Neuronal stem cell (in vitro differentiated cells): Measurements from ENCODE around the gene VPS8.

Experiments used
- DNase-seq: peaks from one replicate; pipeline ENCODE4 v3.0.0-alpha.2; 2013; ENCODE audit warnings: low spot score
- H2AFZ ChIP-seq: one replicate; pipeline ENCODE4 v1.6.1; 2013; ENCODE audit warnings: mild to moderate bottlenecking, low read length, inconsistent platforms
- H2AK5ac ChIP-seq: 2 replicates; pipeline ENCODE4 v1.6.1; 2013; ENCODE audit warnings: low read depth, mild to moderate bottlenecking, inconsistent platforms, low read length, moderate library complexity, mixed read lengths
- H2BK120ac ChIP-seq: 2 replicates; pipeline ENCODE4 v1.6.1; 2013; ENCODE audit warnings: low read depth, mild to moderate bottlenecking, inconsistent platforms, low read length, moderate library complexity, mixed read lengths
- H2BK12ac ChIP-seq: one replicate; pipeline ENCODE4 v1.6.1; 2013; ENCODE audit warnings: low read length, inconsistent platforms
- H2BK15ac ChIP-seq: 2 replicates; pipeline ENCODE4 v1.6.1; 2013; ENCODE audit warnings: mild to moderate bottlenecking, low read length, inconsistent platforms, mixed read lengths
- H2BK5ac ChIP-seq: one replicate; pipeline ENCODE4 v1.6.1; 2013; ENCODE audit warnings: inconsistent platforms, mild to moderate bottlenecking, low read length, moderate library complexity
- H3K14ac ChIP-seq: one replicate; pipeline ENCODE4 v1.6.1; 2013; ENCODE audit warnings: low read length, inconsistent platforms
- H3K18ac ChIP-seq: 2 replicates; pipeline ENCODE4 v1.6.1; 2013; ENCODE audit warnings: low read length, inconsistent platforms
- H3K23ac ChIP-seq: 2 replicates; pipeline ENCODE4 v1.6.1; 2013; ENCODE audit warnings: low read depth, mild to moderate bottlenecking, mixed read lengths, low read length, inconsistent platforms; ENCODE audit not compliant: poor library complexity
- H3K27ac ChIP-seq: replicated peaks from 3 replicates; pipeline ENCODE4 v1.5.1; 2013; ENCODE audit warnings: low read length, inconsistent platforms
- H3K27me3 ChIP-seq, 3 experiments: 2 replicates each; pipeline ENCODE4 v1.6.1; 2013; ENCODE audit warnings: low read length in 3 of 3, mild to moderate bottlenecking in 2 of 3, inconsistent platforms in 1 of 3, low read depth in 1 of 3, mixed read lengths in 1 of 3, moderate library complexity in 1 of 3; ENCODE audit not compliant: control insufficient read depth in 3 of 3, insufficient read depth in 3 of 3
- H3K36me3 ChIP-seq, 2 donors: replicated peaks in 1 of 2; 2 replicates each; pipeline ENCODE4 v1.6.1; 2013; ENCODE audit warnings: low read length in 2 of 2; ENCODE audit not compliant: control insufficient read depth in 2 of 2, insufficient read depth in 2 of 2
- H3K4ac ChIP-seq: 2 replicates; pipeline ENCODE4 v1.6.1; 2013; ENCODE audit warnings: inconsistent platforms, mild to moderate bottlenecking, low read length, moderate library complexity
- H3K4me1 ChIP-seq, 2 donors: 1 replicate in 1 of 2; 2 replicates in 1 of 2; pipeline ENCODE4 v1.6.1; 2013; ENCODE audit warnings: low read length in 2 of 2, low read depth in 1 of 2; ENCODE audit not compliant: control insufficient read depth in 2 of 2, insufficient read depth in 1 of 2
- H3K4me2 ChIP-seq: one replicate; pipeline ENCODE4 v1.6.1; 2013; ENCODE audit warnings: mild to moderate bottlenecking, low read length, inconsistent platforms; ENCODE audit not compliant: insufficient read depth, poor library complexity, severe bottlenecking
- H3K4me3 ChIP-seq, 2 donors: 2 replicates each; pipeline ENCODE4 v1.5.1; 2013; ENCODE audit warnings: low read length in 2 of 2, mild to moderate bottlenecking in 2 of 2, inconsistent platforms in 1 of 2, moderate library complexity in 1 of 2
- H3K79me1 ChIP-seq: one replicate; pipeline ENCODE4 v1.6.1; 2013; ENCODE audit warnings: low read depth, mild to moderate bottlenecking, inconsistent platforms, low read length, moderate library complexity
- H3K9ac ChIP-seq: one replicate; pipeline ENCODE4 v1.6.1; 2013; ENCODE audit warnings: mild to moderate bottlenecking, low read depth, low read length, inconsistent platforms; ENCODE audit not compliant: poor library complexity
- H3K9me3 ChIP-seq, 2 donors: replicated peaks in 1 of 2; 2 replicates each; pipeline versions ENCODE3 to v1.6.1; 2013; ENCODE audit warnings: low read length in 2 of 2, mild to moderate bottlenecking in 2 of 2, inconsistent platforms in 1 of 2, low read depth in 1 of 2, mixed read lengths in 1 of 2, moderate library complexity in 1 of 2; ENCODE audit not compliant: control insufficient read depth in 2 of 2, insufficient read depth in 1 of 2
- H4K8ac ChIP-seq: one replicate; pipeline ENCODE4 v1.6.1; 2013; ENCODE audit warnings: low read depth, mild to moderate bottlenecking, inconsistent platforms, low read length, moderate library complexity
- H4K91ac ChIP-seq: one replicate; pipeline ENCODE4 v1.6.1; 2013; ENCODE audit warnings: low read length, low read depth, mild to moderate bottlenecking, inconsistent platforms; ENCODE audit not compliant: poor library complexity
- WGBS, 2 donors: extraction: QIAGEN DNeasy Blood & Tissue Kit; methylation state at CpG; one replicate each; pipeline ENCODE4 v1.1.7; 2013; ENCODE audit warnings: missing lambda C conversion rate in 2 of 2, mixed read lengths in 1 of 2; ENCODE audit not compliant: insufficient read length in 2 of 2, insufficient replicate concordance in 1 of 2; ENCODE audit errors: extremely low coverage in 2 of 2; 5-methylcytosine and 5-hydroxymethylcytosine counted together

VPS8 gene

GRCh38 chr3:184872200-184872599 lies 60.2 kb downstream of the VPS8 start:
- Histone ChIP-seq H3K79me1 (no peaks in the 10 kb centered on the region), H3K18ac (no peak overlapping the region), H3K4me2 (no peak overlapping the region), H2BK12ac (no peak overlapping the region), H3K14ac (no peak overlapping the region), H3K4me3 (no peak overlapping the region), H4K8ac (no peak overlapping the region), H3K4me1 (no peaks in the 10 kb centered on the region), H3K4ac (no peak overlapping the region), H2AK5ac (no peak overlapping the region), H2BK5ac (no peak overlapping the region), H3K36me3 (peaks cover 2 to 31% of the 10 kb centered on the region in 2 donors), H3K23ac (no peak overlapping the region), H3K27me3 (no peaks in the 10 kb centered on the region), H3K27ac (no peak overlapping the region), H2AFZ (no peak overlapping the region), H3K9me3 (no peaks in the 10 kb centered on the region), H4K91ac (no peak overlapping the region), H3K9ac (no peak overlapping the region), H2BK15ac (no peak overlapping the region), H2BK120ac (no peak overlapping the region)
- WGBS, 2 donors = no CpG with 5 or more reads among the region's 4 CpGs
- no peak for DNase-seq

GRCh38 chr3:184873141-184873540 lies 61.2 kb downstream of the VPS8 start:
- DNase-seq = no peak
- H2AK5ac ChIP-seq = no peak overlapping the region
- no peak overlapping the region for H3K9ac ChIP-seq
- no CpG with 5 or more reads among the region's 1 CpG for WGBS, 2 donors
- H2AFZ ChIP-seq = no peak overlapping the region
- no peak overlapping the region for H3K4ac ChIP-seq
- no peak overlapping the region for H2BK12ac ChIP-seq
- H3K27ac ChIP-seq = no peak overlapping the region
- peaks cover 2 to 32% of the 10 kb centered on the region in 2 donors for H3K36me3 ChIP-seq
- no peak overlapping the region for H3K23ac ChIP-seq
- no peak overlapping the region for H3K4me3 ChIP-seq
- no peaks in the 10 kb centered on the region for H3K79me1 ChIP-seq
- H2BK120ac ChIP-seq = no peak overlapping the region
- no peak overlapping the region for H3K14ac ChIP-seq
- no peaks in the 10 kb centered on the region for H3K9me3 ChIP-seq
- H3K18ac ChIP-seq = no peak overlapping the region
- no peak overlapping the region for H2BK5ac ChIP-seq
- no peak overlapping the region for H4K8ac ChIP-seq
- no peaks in the 10 kb centered on the region for H3K4me1 ChIP-seq
- no peak overlapping the region for H4K91ac ChIP-seq
- H2BK15ac ChIP-seq = no peak overlapping the region
- H3K27me3 ChIP-seq = no peaks in the 10 kb centered on the region
- no peak overlapping the region for H3K4me2 ChIP-seq

- Histone ChIP-seq H3K36me3 (peaks cover 0 to 18% of the 10 kb centered on the region in 2 donors), H2BK15ac (no peak overlapping the region), H4K91ac (no peak overlapping the region), H3K9me3 (no peaks in the 10 kb centered on the region), H3K79me1 (no peaks in the 10 kb centered on the region), H3K27me3 (no peaks in the 10 kb centered on the region), H3K9ac (no peak overlapping the region), H3K4ac (no peak overlapping the region), H3K4me3 (no peak overlapping the region), H3K23ac (no peak overlapping the region), H2BK12ac (no peak overlapping the region), H2AK5ac (no peak overlapping the region), H2AFZ (no peak overlapping the region), H3K14ac (no peak overlapping the region), H3K27ac (no peak overlapping the region), H3K4me2 (no peak overlapping the region), H2BK120ac (no peak overlapping the region), H2BK5ac (no peak overlapping the region), H3K18ac (no peak overlapping the region), H3K4me1 (no peaks in the 10 kb centered on the region), H4K8ac (no peak overlapping the region)
- WGBS, 2 donors = no CpG with 5 or more reads among the region's 5 CpGs
- peak; percentile 21 for DNase-seq
These were observed 63.0 kb downstream of the VPS8 start for GRCh38 chr3:184874709-184875644.

GRCh38 chr3:184880276-184881019 lies 68.5 kb downstream of the VPS8 start:
- H3K9ac ChIP-seq = no peak overlapping the region
- no peak overlapping the region for H4K8ac ChIP-seq
- H3K23ac ChIP-seq = no peak overlapping the region
- no peak overlapping the region for H3K4me2 ChIP-seq
- peaks cover 0 to 10% of the 10 kb centered on the region in 2 donors for H3K36me3 ChIP-seq
- H4K91ac ChIP-seq = no peak overlapping the region
- no peak overlapping the region for H2AFZ ChIP-seq
- H3K4me3 ChIP-seq = no peak overlapping the region
- no peak for DNase-seq
- no peak overlapping the region for H2AK5ac ChIP-seq
- no peak overlapping the region for H3K4ac ChIP-seq
- H2BK12ac ChIP-seq = no peak overlapping the region
- no CpG with 5 or more reads among the region's 2 CpGs for WGBS, 2 donors
- H3K79me1 ChIP-seq = no peaks in the 10 kb centered on the region
- H3K14ac ChIP-seq = no peak overlapping the region
- H3K9me3 ChIP-seq = no peaks in the 10 kb centered on the region
- H2BK5ac ChIP-seq = no peak overlapping the region
- no peak overlapping the region for H3K27ac ChIP-seq
- no peaks in the 10 kb centered on the region for H3K27me3 ChIP-seq
- H2BK120ac ChIP-seq = no peak overlapping the region
- no peak overlapping the region for H3K18ac ChIP-seq
- H3K4me1 ChIP-seq = no peaks in the 10 kb centered on the region
- H2BK15ac ChIP-seq = no peak overlapping the region
